CD14-positive monocyte (primary cell): ENCODE measurements around the gene SLC41A1. TPM values are rescaled to one million over a fixed set of nuclear protein-coding genes. Genes with fewer than 3 reads are reported as not detected.

Source experiments
- DNase-seq, 3 donors: peaks; one replicate each; pipeline ENCODE4 v3.0.0-alpha.2; 2011 to 2022
- H2AFZ ChIP-seq: 2 replicates; pipeline ENCODE4 v1.6.0; 2012; ENCODE audit warnings: mild to moderate bottlenecking, low read depth, low read length, inconsistent platforms; ENCODE audit not compliant: insufficient read depth, poor library complexity, severe bottlenecking
- H3K27ac ChIP-seq, 2 donors: 1 replicate in 1 of 2; 2 replicates in 1 of 2; pipeline ENCODE4 v1.5.1; 2012 to 2013; ENCODE audit warnings: low read length in 2 of 2, control low read depth in 1 of 2, inconsistent platforms in 1 of 2, low read depth in 1 of 2, mild to moderate bottlenecking in 1 of 2
- H3K27me3 ChIP-seq, 2 donors: one replicate each; pipeline versions ENCODE4 v1.6.0 to v1.6.1; 2011 to 2013; ENCODE audit warnings: low read length in 2 of 2; ENCODE audit not compliant: control insufficient read depth in 2 of 2, insufficient read depth in 2 of 2
- H3K36me3 ChIP-seq, 2 donors: replicated peaks in 1 of 2; 1 replicate in 1 of 2; 2 replicates in 1 of 2; pipeline versions ENCODE4 v1.5.1 to v1.6.1; 2012 to 2013; ENCODE audit warnings: low read length in 2 of 2, control low read depth in 1 of 2, inconsistent platforms in 1 of 2, mild to moderate bottlenecking in 1 of 2; ENCODE audit not compliant: insufficient read depth in 2 of 2, control insufficient read depth in 1 of 2
- H3K4me1 ChIP-seq, 2 donors: 1 replicate in 1 of 2; 2 replicates in 1 of 2; pipeline versions ENCODE4 v1.5.1 to v1.6.1; 2012 to 2013; ENCODE audit warnings: low read length in 2 of 2, control low read depth in 1 of 2, inconsistent platforms in 1 of 2, mild to moderate bottlenecking in 1 of 2, moderate library complexity in 1 of 2; ENCODE audit not compliant: insufficient read depth in 2 of 2, control insufficient read depth in 1 of 2
- H3K4me2 ChIP-seq: replicated peaks from 2 replicates; pipeline ENCODE3; 2012; ENCODE audit warnings: low read length, moderate library complexity, mild to moderate bottlenecking; ENCODE audit not compliant: poor library complexity, severe bottlenecking; ENCODE audit errors: extremely low read depth
- H3K4me3 ChIP-seq, 3 experiments: fragments of 200-600 bp in 1 of 3; sonication (generic) in 1 of 3; replicated peaks in 1 of 3; 1 replicate in 2 of 3; 2 replicates in 1 of 3; pipeline ENCODE4 v1.5.1; 2011 to 2013; ENCODE audit warnings: low read length in 3 of 3, mild to moderate bottlenecking in 3 of 3, control low read depth in 2 of 3, low read depth in 2 of 3, inconsistent platforms in 1 of 3, moderate library complexity in 1 of 3
- H3K79me2 ChIP-seq: 2 replicates; pipeline ENCODE4 v1.6.0; 2012; ENCODE audit warnings: mild to moderate bottlenecking, control low read depth, inconsistent platforms, low read length, moderate library complexity; ENCODE audit not compliant: insufficient read depth
- H3K9ac ChIP-seq: 2 replicates; pipeline ENCODE4 v1.6.0; 2017; ENCODE audit warnings: low read length, mild to moderate bottlenecking; ENCODE audit not compliant: insufficient read depth, poor library complexity, severe bottlenecking
- H3K9me3 ChIP-seq, 2 donors: replicated peaks in 1 of 2; 1 replicate in 1 of 2; 2 replicates in 1 of 2; pipeline versions ENCODE4 v1.5.1 to v1.6.1; 2012 to 2013; ENCODE audit warnings: low read length in 2 of 2, control low read depth in 1 of 2; ENCODE audit not compliant: control insufficient read depth in 1 of 2, insufficient read depth in 1 of 2
- H4K20me1 ChIP-seq: 2 replicates; pipeline ENCODE4 v1.6.0; 2012; ENCODE audit warnings: mild to moderate bottlenecking, low read length, control low read depth, moderate library complexity; ENCODE audit not compliant: insufficient read depth
- H3K27ac Mint-ChIP-seq, 7 donors: one replicate each; pipeline ENCODE4 v1.8.0; 2020; ENCODE audit warnings: mild to moderate bottlenecking in 7 of 7, mixed read lengths in 7 of 7, moderate library complexity in 6 of 7, inconsistent platforms in 2 of 7
- H3K27me3 Mint-ChIP-seq, 3 donors: one replicate each; pipeline ENCODE4 v1.8.0; 2021 to 2022; ENCODE audit warnings: low read depth in 3 of 3, mild to moderate bottlenecking in 3 of 3, mixed read lengths in 3 of 3, moderate library complexity in 3 of 3, inconsistent platforms in 1 of 3
- H3K36me3 Mint-ChIP-seq, 2 donors: one replicate each; pipeline ENCODE4 v1.8.0; 2020; ENCODE audit warnings: mixed read lengths in 2 of 2, inconsistent platforms in 1 of 2, mild to moderate bottlenecking in 1 of 2
- H3K4me1 Mint-ChIP-seq: one replicate; pipeline ENCODE4 v1.8.0; 2020; ENCODE audit warnings: mild to moderate bottlenecking, mixed read lengths
- H3K4me3 Mint-ChIP-seq, 2 donors: one replicate each; pipeline ENCODE4 v1.8.0; 2020; ENCODE audit warnings: mild to moderate bottlenecking in 2 of 2, mixed read lengths in 2 of 2, moderate library complexity in 1 of 2
- H3K9me3 Mint-ChIP-seq, 7 donors: one replicate each; pipeline ENCODE4 v1.8.0; 2020 to 2022; ENCODE audit warnings: mixed read lengths in 7 of 7, mild to moderate bottlenecking in 6 of 7, moderate library complexity in 6 of 7, inconsistent platforms in 2 of 7
- WGBS: methylation state at CpG from one replicate; pipeline ENCODE4 v1.1.5; 2013; ENCODE audit warnings: missing lambda C conversion rate; ENCODE audit not compliant: insufficient coverage; 5-methylcytosine and 5-hydroxymethylcytosine counted together
- intact Hi-C, 2 donors: fragments of 100-400 bp; cut with micrococcal nuclease; formaldehyde crosslinking; loops; one replicate each; pipeline versions ENCODE4 v1.15.0 to v1.15.1; 2023
- polyA plus RNA-seq, 3 donors: library from polyadenylated mRNA; depleted of rRNA in 1 of 3; unstranded in 2 of 3; stranded (reverse) in 1 of 3; fragments of 300-500 nt in 2 of 3; fragments of >200 nt in 1 of 3; fragmentation: Illumina TruSeq in 2 of 3; gene quantifications; 1 replicate in 2 of 3; 2 replicates in 1 of 3; pipeline ENCODE4 v1.2.3, GENCODE V29; 2012 to 2021
- TF ChIP-seq, protein P1 (sequence below): fragments of 200-600 bp; IDR thresholded peaks from one replicate; pipeline ENCODE4 v1.8.0; 2022; ENCODE audit warnings: antibody characterized with exemption, mild to moderate bottlenecking

SLC41A1 gene
- polyA plus RNA-seq, 3 donors: 0.54 to 2.3 (median 1.1) TPM

DNA sequence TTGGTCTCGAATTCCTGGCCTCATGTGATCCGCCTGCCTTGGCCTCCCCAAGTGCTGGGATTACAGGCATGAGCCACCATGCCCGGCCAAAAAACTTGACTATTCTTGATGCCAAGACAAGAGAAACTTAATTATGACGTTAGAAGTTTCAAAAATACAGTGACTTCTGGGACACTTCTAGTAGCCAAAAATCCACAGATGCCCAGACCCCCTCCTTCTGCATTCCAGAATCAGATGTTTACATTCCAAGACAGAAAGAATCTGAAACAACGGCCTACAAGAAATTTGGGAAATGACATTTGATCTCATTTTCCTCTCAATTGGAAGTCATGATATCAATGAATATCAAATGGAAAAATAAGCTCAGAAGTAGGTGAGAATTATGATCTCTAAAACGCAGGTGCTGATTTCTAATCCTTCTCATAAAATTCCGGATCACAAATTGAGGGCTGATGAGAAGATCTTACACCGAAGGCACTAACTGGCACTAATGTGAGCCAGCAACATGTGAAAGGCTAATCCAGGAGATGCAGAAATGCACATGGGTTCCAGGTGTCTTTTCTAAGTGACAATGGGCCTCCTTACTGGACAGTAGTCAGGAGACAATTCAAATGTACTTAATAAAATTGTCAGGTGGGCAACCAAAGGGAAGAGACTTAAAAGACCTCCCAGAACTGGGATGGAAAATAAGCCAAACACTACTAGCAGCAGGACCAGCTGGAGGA is 43.2 kb downstream of the SLC41A1 start:
- 100% methylated on average over 5 of the region's 8 CpGs for WGBS
- no peaks in the 10 kb centered on the region for H4K20me1 ChIP-seq
- no peak for DNase-seq
- no peak overlapping the region for H3K27ac ChIP-seq
- H3K4me1 ChIP-seq: peaks cover 9 to 13% of the 10 kb centered on the region in 2 donors
- H3K36me3 ChIP-seq: peaks cover 23 to 54% of the 10 kb centered on the region in 2 donors
- no peak overlapping the region for H3K4me3 ChIP-seq
- Mint-ChIP-seq H3K36me3 (peaks cover 61% of the 10 kb centered on the region in 2 donors), H3K9me3 (no peaks in the 10 kb centered on the region), H3K4me1 (peaks cover 16% of the 10 kb centered on the region), H3K27ac (no peak overlapping the region), H3K4me3 (no peak overlapping the region), H3K27me3 (peaks cover 0 to 2% (median 0%) of the 10 kb centered on the region in 3 donors)
- H3K4me2 ChIP-seq: no peak overlapping the region
- H3K9me3 ChIP-seq: no peaks in the 10 kb centered on the region
- intact Hi-C loops: no loop called here
- TF ChIP-seq, protein P1, sequence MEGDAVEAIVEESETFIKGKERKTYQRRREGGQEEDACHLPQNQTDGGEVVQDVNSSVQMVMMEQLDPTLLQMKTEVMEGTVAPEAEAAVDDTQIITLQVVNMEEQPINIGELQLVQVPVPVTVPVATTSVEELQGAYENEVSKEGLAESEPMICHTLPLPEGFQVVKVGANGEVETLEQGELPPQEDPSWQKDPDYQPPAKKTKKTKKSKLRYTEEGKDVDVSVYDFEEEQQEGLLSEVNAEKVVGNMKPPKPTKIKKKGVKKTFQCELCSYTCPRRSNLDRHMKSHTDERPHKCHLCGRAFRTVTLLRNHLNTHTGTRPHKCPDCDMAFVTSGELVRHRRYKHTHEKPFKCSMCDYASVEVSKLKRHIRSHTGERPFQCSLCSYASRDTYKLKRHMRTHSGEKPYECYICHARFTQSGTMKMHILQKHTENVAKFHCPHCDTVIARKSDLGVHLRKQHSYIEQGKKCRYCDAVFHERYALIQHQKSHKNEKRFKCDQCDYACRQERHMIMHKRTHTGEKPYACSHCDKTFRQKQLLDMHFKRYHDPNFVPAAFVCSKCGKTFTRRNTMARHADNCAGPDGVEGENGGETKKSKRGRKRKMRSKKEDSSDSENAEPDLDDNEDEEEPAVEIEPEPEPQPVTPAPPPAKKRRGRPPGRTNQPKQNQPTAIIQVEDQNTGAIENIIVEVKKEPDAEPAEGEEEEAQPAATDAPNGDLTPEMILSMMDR: no peak
- no peak overlapping the region for H2AFZ ChIP-seq
- H3K79me2 ChIP-seq: peaks cover 19% of the 10 kb centered on the region
- no peak overlapping the region for H3K9ac ChIP-seq
- no peaks in the 10 kb centered on the region for H3K27me3 ChIP-seq

DNA sequence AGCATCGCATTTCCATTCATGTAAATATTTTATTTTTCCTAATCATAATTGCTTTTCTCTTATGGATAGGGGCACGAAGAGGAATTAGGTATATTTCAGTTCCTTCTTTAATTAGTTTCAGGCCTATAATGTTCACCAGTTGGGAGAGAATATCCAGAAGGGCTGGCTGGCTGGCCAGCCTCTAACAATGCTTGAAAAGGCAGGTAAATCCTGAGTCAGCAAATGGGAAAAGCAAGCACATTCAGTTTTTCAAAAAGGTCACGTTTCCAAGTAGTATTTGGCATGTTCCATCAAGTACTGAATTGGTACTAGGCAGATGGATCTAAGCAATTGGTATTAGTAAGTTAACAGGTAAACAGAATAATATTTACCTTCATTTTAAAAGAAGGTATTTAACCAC is 45.8 kb downstream of the SLC41A1 start:
- Histone ChIP-seq H3K27me3 (no peaks in the 10 kb centered on the region), H3K4me1 (no peaks in the 10 kb centered on the region), H3K4me3 (no peak overlapping the region), H2AFZ (no peak overlapping the region), H3K9ac (no peak overlapping the region), H4K20me1 (no peaks in the 10 kb centered on the region), H3K36me3 (peaks cover 23 to 60% of the 10 kb centered on the region in 2 donors), H3K4me2 (no peak overlapping the region), H3K27ac (no peak overlapping the region), H3K9me3 (no peaks in the 10 kb centered on the region), H3K79me2 (no peaks in the 10 kb centered on the region)
- Mint-ChIP-seq H3K27me3 (peaks cover 0 to 2% (median 0%) of the 10 kb centered on the region in 3 donors), H3K36me3 (peaks cover 52 to 62% of the 10 kb centered on the region in 2 donors), H3K4me3 (no peak overlapping the region), H3K27ac (no peak overlapping the region), H3K4me1 (peaks cover 3% of the 10 kb centered on the region), H3K9me3 (no peaks in the 10 kb centered on the region)
- intact Hi-C loops: no loop called here
- TF ChIP-seq, protein P1: no peak
- WGBS: no CpG with 5 or more reads among the region's 3 CpGs
- no peak for DNase-seq
